ENCODE data around the gene DENND5B. TPM values are rescaled to one million over a fixed set of nuclear protein-coding genes. Genes with fewer than 3 reads are reported as not detected.
"Not testable (repeated sequence)": the region's sequence is repeated elsewhere in the genome, so short reads cannot be mapped to it uniquely, and the experiment has no call there.

The DENND5B gene
- total RNA-seq, 4 donors from 2014 or later: 4.6 to 6.4 (median 5.4) TPM

GRCh38 chr12:31572900-31573600, 17.9 kb downstream of the DENND5B start:
- intact Hi-C loops (cut with DNase I; ENCODE audit: low total_unique reads): no loop called here
- H3K4me3 ChIP-seq (ENCODE audit: low read depth, poor library complexity, severe bottlenecking): no peak overlapping the region
- WGBS, 2 donors: 89 to 90% methylated on average over 3 of the region's 3 CpGs
- DNase-seq (ENCODE audit: low spot score in 2 of 2): no peak
- TF ChIP-seq POLR2A (IDR thresholded peaks at IDR 0.05) (no peak), CTCF (IDR thresholded peaks at IDR 0.05) (no peak)

- no peak for DNase-seq (ENCODE audit: low spot score in 2 of 2)
- H3K4me3 ChIP-seq (ENCODE audit: low read depth, poor library complexity, severe bottlenecking): no peak overlapping the region
- TF ChIP-seq CTCF (IDR thresholded peaks at IDR 0.05): no peak
- TF ChIP-seq POLR2A (IDR thresholded peaks at IDR 0.05): no peak
- WGBS, 2 donors: 81 to 83% methylated on average over 5 of the region's 5 CpGs
- intact Hi-C loops (cut with DNase I; ENCODE audit: low total_unique reads): no loop called here
These were observed 20.1 kb downstream of the DENND5B start for GRCh38 chr12:31570880-31571279.

GRCh38 chr12:31569517-31569916, 21.4 kb downstream of the DENND5B start:
- intact Hi-C loops (cut with DNase I; ENCODE audit: low total_unique reads); DNase-seq (ENCODE audit: low spot score in 2 of 2): not testable (repeated sequence)
- WGBS, 2 donors: 95 to 100% methylated on average over 2 of the region's 2 CpGs

GRCh38 chr12:31568498-31568897, 22.4 kb downstream of the DENND5B start:
- intact Hi-C loops (cut with DNase I; ENCODE audit: low total_unique reads): no loop called here
- H3K4me3 ChIP-seq (ENCODE audit: low read depth, poor library complexity, severe bottlenecking): no peak overlapping the region
- TF ChIP-seq POLR2A (IDR thresholded peaks at IDR 0.05) (no peak), CTCF (IDR thresholded peaks at IDR 0.05) (no peak)
- WGBS, 2 donors: 90 to 93% methylated on average over 3 of the region's 3 CpGs
- DNase-seq (ENCODE audit: low spot score in 2 of 2): no peak

More at GRCh38 chr12:31569517-31569916, 21.4 kb downstream of the DENND5B start:
- H3K4me3 ChIP-seq (ENCODE audit: low read depth, poor library complexity, severe bottlenecking): not testable (repeated sequence)

- no peak overlapping the region for H3K4me3 ChIP-seq (ENCODE audit: low read depth, poor library complexity, severe bottlenecking)
- 58 to 61% methylated on average over 2 of the region's 2 CpGs for WGBS, 2 donors
- intact Hi-C loops (cut with DNase I; ENCODE audit: low total_unique reads): no loop called here
- no peak for DNase-seq (ENCODE audit: low spot score in 2 of 2)
- TF ChIP-seq CTCF (IDR thresholded peaks at IDR 0.05) (no peak), POLR2A (IDR thresholded peaks at IDR 0.05) (no peak)
These were observed 23.9 kb downstream of the DENND5B start for GRCh38 chr12:31567029-31567428.

GRCh38 chr12:31566547-31566946, 24.4 kb downstream of the DENND5B start:
- WGBS, 2 donors: 91 to 93% methylated on average over 2 of the region's 2 CpGs
- H3K4me3 ChIP-seq (ENCODE audit: low read depth, poor library complexity, severe bottlenecking): no peak overlapping the region
- DNase-seq (ENCODE audit: low spot score in 2 of 2): no peak
- no peak for TF ChIP-seq CTCF (IDR thresholded peaks at IDR 0.05)
- TF ChIP-seq POLR2A (IDR thresholded peaks at IDR 0.05): no peak
- intact Hi-C loops (cut with DNase I; ENCODE audit: low total_unique reads): no loop called here

Data from lower leg skin (tissue), 4 donors.